Ectodermal cell (in vitro differentiated cells): ENCODE measurements around the gene AK8.

ENCODE experiments used
- H3K27ac ChIP-seq: 2 replicates; pipeline ENCODE4 v1.7.0; 2013; ENCODE audit warnings: mild to moderate bottlenecking, low read depth, low read length; ENCODE audit not compliant: insufficient read depth, poor library complexity, severe bottlenecking
- H3K27me3 ChIP-seq: 2 replicates; pipeline ENCODE4 v1.7.0; 2013; ENCODE audit warnings: mild to moderate bottlenecking, low read length; ENCODE audit not compliant: insufficient read depth, control insufficient read depth, poor library complexity, severe bottlenecking
- H3K36me3 ChIP-seq: one replicate; pipeline ENCODE4 v1.7.0; 2013; ENCODE audit warnings: low read length; ENCODE audit not compliant: control insufficient read depth, insufficient read depth
- H3K4me1 ChIP-seq: one replicate; pipeline ENCODE4 v1.7.0; 2013; ENCODE audit warnings: low read length; ENCODE audit not compliant: control insufficient read depth, insufficient read depth
- H3K4me3 ChIP-seq: 2 replicates; pipeline ENCODE4 v1.7.0; 2013; ENCODE audit warnings: low read depth, low read length, control low read depth; ENCODE audit not compliant: insufficient read depth
- H3K9me3 ChIP-seq: 2 replicates; pipeline ENCODE4 v1.7.0; 2013; ENCODE audit warnings: mild to moderate bottlenecking, low read length, moderate library complexity; ENCODE audit not compliant: control insufficient read depth
- WGBS, 2 experiments: methylation state at CpG; one replicate each; pipeline ENCODE4 v1.1.7; 2013; ENCODE audit warnings: missing lambda C conversion rate in 2 of 2; 5-methylcytosine and 5-hydroxymethylcytosine counted together

AK8 gene

DNA sequence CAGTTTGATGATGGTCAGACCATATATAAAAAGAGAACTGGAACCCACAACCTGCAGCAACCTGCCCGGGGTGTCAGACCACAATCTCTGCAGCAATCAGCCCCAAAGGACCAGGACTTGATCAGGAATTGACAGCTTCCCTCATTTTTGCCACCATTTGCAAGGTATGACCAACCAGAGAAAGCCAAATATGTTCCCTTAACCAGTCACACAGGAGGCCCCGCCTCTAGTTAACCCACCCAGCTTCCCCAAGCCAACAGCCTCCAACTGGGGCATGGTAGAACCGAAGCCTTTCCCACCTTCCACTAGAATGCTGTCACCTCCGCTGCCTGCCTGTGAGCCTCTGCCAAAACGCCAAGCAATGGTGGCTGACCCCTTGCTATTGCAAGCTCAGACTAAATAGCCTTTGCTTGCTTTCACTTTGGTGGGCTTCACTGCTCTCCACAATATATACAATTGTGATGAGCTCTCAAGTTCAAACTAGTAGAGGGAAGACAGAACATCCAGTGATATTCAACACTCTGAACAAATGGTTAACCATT, 86.3 kb downstream of the AK8 start:
- H3K27me3 ChIP-seq, result peaks cover 54% of the 10 kb centered on the region
- no peaks in the 10 kb centered on the region for H3K9me3 ChIP-seq
- no peak overlapping the region for H3K4me3 ChIP-seq
- WGBS, 2 experiments, result 80 to 84% methylated on average over 5 of the region's 5 CpGs
- no peak overlapping the region for H3K27ac ChIP-seq
- H3K36me3 ChIP-seq, result no peaks in the 10 kb centered on the region
- H3K4me1 ChIP-seq, result no peaks in the 10 kb centered on the region

DNA sequence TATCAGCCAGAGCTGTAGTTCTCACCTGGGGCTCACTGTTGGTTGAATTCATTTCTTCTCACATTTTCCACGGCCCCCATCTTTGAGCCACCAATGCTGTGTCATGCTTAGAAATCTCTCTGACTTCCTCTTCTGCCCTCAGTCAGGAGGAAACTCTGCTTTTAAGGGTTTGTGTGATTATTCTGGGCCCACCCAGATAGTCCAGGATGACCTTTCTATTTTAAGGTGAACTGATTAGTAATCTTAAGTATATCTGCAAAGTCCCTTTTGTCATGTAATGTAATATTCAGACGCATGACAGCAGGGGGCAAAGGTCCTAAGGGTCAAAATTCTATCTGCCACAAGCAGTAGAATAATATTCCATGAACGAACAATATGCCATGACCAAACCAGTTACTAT, 88.4 kb downstream of the AK8 start:
- Histone ChIP-seq H3K4me3 (no peak overlapping the region), H3K4me1 (peaks cover 3% of the 10 kb centered on the region), H3K9me3 (no peaks in the 10 kb centered on the region), H3K27ac (no peak overlapping the region), H3K36me3 (no peaks in the 10 kb centered on the region), H3K27me3 (peaks cover 33% of the 10 kb centered on the region)
- WGBS, 2 experiments, result 86 to 89% methylated on average over 3 of the region's 3 CpGs

DNA sequence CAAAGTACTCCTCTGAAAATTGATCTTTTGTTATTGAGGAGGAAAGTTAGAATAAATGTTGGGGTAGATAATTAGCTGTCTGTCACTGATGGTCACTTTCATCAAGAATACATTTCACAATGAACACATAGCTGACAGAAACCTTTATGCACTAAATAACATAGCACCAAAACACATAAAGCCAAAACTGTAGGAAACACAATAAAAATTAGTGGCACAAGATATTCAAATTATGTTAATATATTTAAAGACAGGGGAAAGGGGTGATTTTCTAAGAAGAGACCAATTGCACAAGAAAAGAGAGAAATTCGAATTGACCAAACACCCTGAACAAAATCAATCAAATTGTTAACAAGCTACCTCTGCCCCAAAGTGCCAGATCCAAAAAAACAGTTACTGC, 89.7 kb downstream of the AK8 start:
- Histone ChIP-seq H3K4me1 (peaks cover 3% of the 10 kb centered on the region), H3K9me3 (no peaks in the 10 kb centered on the region), H3K36me3 (no peaks in the 10 kb centered on the region), H3K27ac (no peak overlapping the region), H3K4me3 (no peak overlapping the region), H3K27me3 (peaks cover 20% of the 10 kb centered on the region)
- 80 to 93% methylated on average over 1 of the region's 1 CpG for WGBS, 2 experiments

DNA sequence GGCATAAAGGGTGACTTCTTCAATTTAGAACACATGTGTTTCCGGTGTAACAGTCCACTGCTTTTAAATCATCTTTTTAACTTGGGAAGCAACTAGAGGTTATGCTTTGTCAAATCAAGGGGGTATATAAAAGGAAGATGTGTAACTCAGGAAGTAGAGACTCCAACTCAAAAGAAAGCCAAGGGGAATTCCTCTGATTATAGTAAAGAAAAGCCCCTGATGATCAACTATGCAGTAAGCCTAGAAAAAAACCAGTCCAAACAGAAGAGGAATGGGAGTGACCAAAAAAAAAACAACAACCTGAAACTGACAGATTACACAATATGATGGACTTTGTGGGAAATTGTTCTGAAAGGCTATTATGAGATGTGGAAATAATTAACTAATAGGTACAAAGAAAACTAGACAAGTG, 90.3 kb downstream of the AK8 start:
- Histone ChIP-seq H3K36me3 (no peaks in the 10 kb centered on the region), H3K4me1 (peaks cover 3% of the 10 kb centered on the region), H3K27me3 (peaks cover 13% of the 10 kb centered on the region), H3K27ac (no peak overlapping the region), H3K9me3 (no peaks in the 10 kb centered on the region), H3K4me3 (no peak overlapping the region)
- 89 to 96% methylated on average over 1 of the region's 1 CpG for WGBS, 2 experiments

DNA sequence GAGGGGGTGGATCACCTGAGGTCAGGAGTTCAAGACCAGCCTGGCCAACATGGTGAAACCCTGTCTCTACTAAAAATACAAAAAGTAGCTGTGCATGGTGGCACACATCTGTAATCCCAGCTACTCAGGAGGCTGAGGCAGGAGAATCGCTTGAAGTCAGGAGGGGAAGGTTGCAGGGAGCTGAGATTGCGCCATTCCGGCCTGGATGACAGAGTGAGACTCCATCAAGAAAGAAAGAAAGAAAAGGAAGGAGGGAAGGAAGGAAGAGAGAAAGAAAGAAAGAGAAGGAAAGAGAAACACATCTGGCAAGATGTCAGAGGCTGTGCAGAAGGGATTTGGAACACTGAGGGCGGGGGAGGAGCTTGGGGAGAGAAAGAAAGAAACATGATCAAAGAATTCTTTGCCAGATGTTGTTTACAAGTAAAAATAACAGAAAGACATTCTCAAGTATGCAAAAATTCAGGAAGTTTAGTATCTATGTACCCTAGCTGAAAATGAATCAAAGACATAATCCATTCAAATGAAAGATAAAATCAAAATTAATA, 93.7 kb downstream of the AK8 start:
- Histone ChIP-seq H3K4me3 (no peak overlapping the region), H3K27ac (no peak overlapping the region), H3K36me3 (no peaks in the 10 kb centered on the region), H3K9me3 (no peaks in the 10 kb centered on the region), H3K4me1 (peaks cover 3% of the 10 kb centered on the region), H3K27me3 (no peaks in the 10 kb centered on the region)
- WGBS, 2 experiments, result 91 to 96% methylated on average over 4 of the region's 4 CpGs

DNA sequence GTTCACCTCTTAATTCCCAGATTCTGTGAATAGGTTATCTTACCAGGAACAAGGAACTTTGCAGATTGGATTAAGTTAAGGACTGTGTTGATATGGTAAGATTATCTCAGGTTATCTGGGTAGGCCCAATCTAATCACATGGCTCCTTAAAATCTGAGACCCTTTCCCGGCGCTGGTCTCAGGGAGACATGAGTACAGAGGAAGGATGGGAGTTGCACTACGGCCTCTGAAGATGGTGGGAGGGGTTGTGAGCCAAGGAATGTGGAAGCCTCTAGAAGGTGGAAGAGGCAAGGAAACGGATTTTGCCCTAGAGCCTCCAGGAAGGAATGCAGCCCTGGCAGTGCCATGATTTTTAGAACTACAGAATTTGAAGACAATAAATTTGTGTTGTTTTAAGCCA, 95.1 kb downstream of the AK8 start:
- Histone ChIP-seq H3K27me3 (no peaks in the 10 kb centered on the region), H3K4me3 (no peak overlapping the region)
- 89 to 93% methylated on average over 4 of the region's 4 CpGs for WGBS, 2 experiments

DNA sequence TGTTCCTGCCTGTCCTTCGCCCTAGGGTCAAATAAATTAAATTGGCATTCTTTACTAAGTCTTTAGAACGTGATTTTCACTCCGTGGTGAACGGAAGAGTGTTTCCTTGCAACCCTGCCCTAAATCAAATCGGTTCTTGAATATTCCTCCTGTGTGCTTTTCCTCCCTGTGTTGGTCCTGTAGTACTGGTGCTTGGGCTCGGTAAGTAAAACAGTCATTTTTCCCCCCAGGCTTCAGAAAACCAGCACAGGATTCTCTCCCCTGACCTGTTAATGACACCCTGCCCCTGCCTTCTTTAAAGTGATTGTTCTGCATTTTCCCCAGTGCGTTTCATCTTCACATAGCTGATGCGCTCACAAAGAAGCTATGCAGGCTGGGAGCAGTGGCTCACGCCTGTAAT, 96.0 kb downstream of the AK8 start:
- H3K27ac ChIP-seq, result no peak overlapping the region
- WGBS, 2 experiments, result 66 to 72% methylated on average over 9 of the region's 9 CpGs
- no peaks in the 10 kb centered on the region for H3K27me3 ChIP-seq

More for the DNA sequence above, 95.1 kb downstream of the AK8 start:
- Histone ChIP-seq H3K9me3 (no peaks in the 10 kb centered on the region), H3K27ac (no peak overlapping the region), H3K4me1 (peaks cover 3% of the 10 kb centered on the region), H3K36me3 (no peaks in the 10 kb centered on the region)

DNA sequence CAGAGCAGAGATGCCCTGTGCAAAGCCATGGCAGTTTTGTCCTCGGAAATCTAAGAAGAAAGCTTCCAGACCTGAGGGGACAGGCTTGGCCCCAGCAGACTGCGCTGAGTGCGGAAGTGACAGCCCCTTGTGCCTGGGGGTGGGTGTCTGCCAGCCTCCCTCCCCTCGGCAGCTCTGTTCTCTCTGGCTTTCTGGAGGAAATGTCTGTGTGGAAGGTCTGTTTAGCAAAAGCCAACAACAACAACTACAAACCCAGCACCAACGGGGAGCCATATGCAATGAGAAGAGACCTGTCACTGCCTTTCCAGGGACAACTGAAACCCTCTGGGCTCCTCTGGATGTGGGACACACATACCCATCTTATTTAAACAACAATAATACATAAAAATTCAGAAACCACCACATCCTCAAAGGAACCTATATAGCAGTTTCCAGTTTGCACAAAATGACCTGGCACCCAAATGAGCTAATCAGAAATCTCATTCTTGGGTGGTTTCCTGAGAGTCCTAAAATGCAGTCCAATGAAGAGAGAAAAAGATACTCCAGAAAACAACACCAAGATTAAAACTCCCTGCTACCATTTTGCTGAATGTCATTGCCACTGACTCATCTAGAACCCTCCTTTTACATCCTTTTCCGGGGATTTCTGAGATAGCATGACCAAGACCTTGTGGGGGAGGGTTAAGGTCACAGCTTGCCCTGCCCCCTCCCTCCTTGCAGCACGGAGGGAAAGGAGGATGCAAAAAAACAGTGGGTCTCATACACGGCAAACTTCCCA, 97.7 kb downstream of the AK8 start:
- H3K4me1 ChIP-seq, result no peaks in the 10 kb centered on the region
- H3K9me3 ChIP-seq, result no peaks in the 10 kb centered on the region
- no peaks in the 10 kb centered on the region for H3K36me3 ChIP-seq
- no peak overlapping the region for H3K4me3 ChIP-seq
- WGBS, 2 experiments, result 81 to 91% methylated on average over 5 to 8 of the region's 8 CpGs
- H3K27ac ChIP-seq, result no peak overlapping the region
- no peaks in the 10 kb centered on the region for H3K27me3 ChIP-seq

More for the DNA sequence above, 96.0 kb downstream of the AK8 start:
- peaks cover 3% of the 10 kb centered on the region for H3K4me1 ChIP-seq
- no peak overlapping the region for H3K4me3 ChIP-seq
- no peaks in the 10 kb centered on the region for H3K9me3 ChIP-seq
- H3K36me3 ChIP-seq, result no peaks in the 10 kb centered on the region

DNA sequence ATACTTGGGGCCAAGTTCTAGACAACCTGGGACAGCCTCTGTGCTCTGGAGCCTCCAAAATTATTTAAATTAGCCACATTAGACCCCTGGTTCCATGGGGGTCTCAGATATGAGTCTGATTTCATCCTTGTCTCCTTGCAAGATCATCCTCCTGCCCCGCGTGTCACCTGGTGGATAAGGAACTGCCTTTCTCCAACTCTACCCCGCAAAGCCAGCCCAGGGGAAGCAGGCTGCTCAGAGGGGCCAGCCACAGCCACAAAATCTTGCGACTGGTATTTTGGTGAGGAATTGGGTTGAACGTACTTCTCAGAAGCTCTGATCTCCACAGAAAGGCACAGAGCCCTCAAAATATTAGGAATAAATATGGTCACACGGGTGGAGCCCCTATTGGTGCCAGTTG, 101.2 kb downstream of the AK8 start:
- H3K27ac ChIP-seq, result no peak overlapping the region
- no peaks in the 10 kb centered on the region for H3K36me3 ChIP-seq
- no peak overlapping the region for H3K4me3 ChIP-seq
- H3K4me1 ChIP-seq, result peaks cover 5% of the 10 kb centered on the region
- no peaks in the 10 kb centered on the region for H3K27me3 ChIP-seq
- no peaks in the 10 kb centered on the region for H3K9me3 ChIP-seq
- 93 to 98% methylated on average over 6 of the region's 6 CpGs for WGBS, 2 experiments

DNA sequence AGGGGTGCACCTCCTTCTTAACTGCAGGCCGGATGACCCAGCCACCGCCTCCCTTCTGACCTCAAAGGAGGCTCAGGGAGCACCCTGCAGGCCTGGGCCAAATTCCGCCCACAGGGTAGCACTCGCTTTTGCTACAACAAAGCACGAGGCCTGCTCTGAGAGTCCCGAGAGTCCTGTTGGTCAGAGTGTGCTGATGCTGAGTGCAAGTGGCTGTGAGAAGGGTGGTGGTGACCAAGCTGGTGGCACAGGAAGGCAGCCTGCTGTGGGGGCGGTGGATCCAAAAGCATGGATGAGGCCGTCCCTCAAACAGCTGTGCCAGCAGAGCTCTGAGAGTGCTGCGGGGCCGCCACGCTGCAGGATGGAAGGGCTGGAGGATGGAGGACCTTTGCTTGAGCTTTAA, 101.8 kb downstream of the AK8 start:
- peaks cover 5% of the 10 kb centered on the region for H3K4me1 ChIP-seq
- H3K4me3 ChIP-seq, result no peak overlapping the region
- H3K27me3 ChIP-seq, result no peaks in the 10 kb centered on the region
- 86% methylated on average over 11 of the region's 11 CpGs for WGBS, 2 experiments
- no peaks in the 10 kb centered on the region for H3K36me3 ChIP-seq
- no peak overlapping the region for H3K27ac ChIP-seq
- H3K9me3 ChIP-seq, result no peaks in the 10 kb centered on the region
